CD14-positive monocyte (primary cell): ENCODE data around the gene KLK7. TPM values are rescaled to one million over a fixed set of nuclear protein-coding genes. Genes with fewer than 3 reads are reported as not detected.

Source experiments
- DNase-seq, 3 donors: peaks; one replicate each; pipeline ENCODE4 v3.0.0-alpha.2; 2011 to 2022
- H2AFZ ChIP-seq: 2 replicates; pipeline ENCODE4 v1.6.0; 2012; ENCODE audit warnings: mild to moderate bottlenecking, low read depth, low read length, inconsistent platforms; ENCODE audit not compliant: insufficient read depth, poor library complexity, severe bottlenecking
- H3K27ac ChIP-seq, 2 donors: 1 replicate in 1 of 2; 2 replicates in 1 of 2; pipeline ENCODE4 v1.5.1; 2012 to 2013; ENCODE audit warnings: low read length in 2 of 2, control low read depth in 1 of 2, inconsistent platforms in 1 of 2, low read depth in 1 of 2, mild to moderate bottlenecking in 1 of 2
- H3K27me3 ChIP-seq, 2 donors: one replicate each; pipeline versions ENCODE4 v1.6.0 to v1.6.1; 2011 to 2013; ENCODE audit warnings: low read length in 2 of 2; ENCODE audit not compliant: control insufficient read depth in 2 of 2, insufficient read depth in 2 of 2
- H3K36me3 ChIP-seq, 2 donors: replicated peaks in 1 of 2; 1 replicate in 1 of 2; 2 replicates in 1 of 2; pipeline versions ENCODE4 v1.5.1 to v1.6.1; 2012 to 2013; ENCODE audit warnings: low read length in 2 of 2, control low read depth in 1 of 2, inconsistent platforms in 1 of 2, mild to moderate bottlenecking in 1 of 2; ENCODE audit not compliant: insufficient read depth in 2 of 2, control insufficient read depth in 1 of 2
- H3K4me1 ChIP-seq, 2 donors: 1 replicate in 1 of 2; 2 replicates in 1 of 2; pipeline versions ENCODE4 v1.5.1 to v1.6.1; 2012 to 2013; ENCODE audit warnings: low read length in 2 of 2, control low read depth in 1 of 2, inconsistent platforms in 1 of 2, mild to moderate bottlenecking in 1 of 2, moderate library complexity in 1 of 2; ENCODE audit not compliant: insufficient read depth in 2 of 2, control insufficient read depth in 1 of 2
- H3K4me2 ChIP-seq: replicated peaks from 2 replicates; pipeline ENCODE3; 2012; ENCODE audit warnings: low read length, moderate library complexity, mild to moderate bottlenecking; ENCODE audit not compliant: poor library complexity, severe bottlenecking; ENCODE audit errors: extremely low read depth
- H3K4me3 ChIP-seq, 3 experiments: fragments of 200-600 bp in 1 of 3; sonication (generic) in 1 of 3; replicated peaks in 1 of 3; 1 replicate in 2 of 3; 2 replicates in 1 of 3; pipeline ENCODE4 v1.5.1; 2011 to 2013; ENCODE audit warnings: low read length in 3 of 3, mild to moderate bottlenecking in 3 of 3, control low read depth in 2 of 3, low read depth in 2 of 3, inconsistent platforms in 1 of 3, moderate library complexity in 1 of 3
- H3K79me2 ChIP-seq: 2 replicates; pipeline ENCODE4 v1.6.0; 2012; ENCODE audit warnings: mild to moderate bottlenecking, control low read depth, inconsistent platforms, low read length, moderate library complexity; ENCODE audit not compliant: insufficient read depth
- H3K9ac ChIP-seq: 2 replicates; pipeline ENCODE4 v1.6.0; 2017; ENCODE audit warnings: low read length, mild to moderate bottlenecking; ENCODE audit not compliant: insufficient read depth, poor library complexity, severe bottlenecking
- H3K9me3 ChIP-seq, 2 donors: replicated peaks in 1 of 2; 1 replicate in 1 of 2; 2 replicates in 1 of 2; pipeline versions ENCODE4 v1.5.1 to v1.6.1; 2012 to 2013; ENCODE audit warnings: low read length in 2 of 2, control low read depth in 1 of 2; ENCODE audit not compliant: control insufficient read depth in 1 of 2, insufficient read depth in 1 of 2
- H4K20me1 ChIP-seq: 2 replicates; pipeline ENCODE4 v1.6.0; 2012; ENCODE audit warnings: mild to moderate bottlenecking, low read length, control low read depth, moderate library complexity; ENCODE audit not compliant: insufficient read depth
- H3K27ac Mint-ChIP-seq, 7 donors: one replicate each; pipeline ENCODE4 v1.8.0; 2020; ENCODE audit warnings: mild to moderate bottlenecking in 7 of 7, mixed read lengths in 7 of 7, moderate library complexity in 6 of 7, inconsistent platforms in 2 of 7
- H3K27me3 Mint-ChIP-seq, 3 donors: one replicate each; pipeline ENCODE4 v1.8.0; 2021 to 2022; ENCODE audit warnings: low read depth in 3 of 3, mild to moderate bottlenecking in 3 of 3, mixed read lengths in 3 of 3, moderate library complexity in 3 of 3, inconsistent platforms in 1 of 3
- H3K36me3 Mint-ChIP-seq, 2 donors: one replicate each; pipeline ENCODE4 v1.8.0; 2020; ENCODE audit warnings: mixed read lengths in 2 of 2, inconsistent platforms in 1 of 2, mild to moderate bottlenecking in 1 of 2
- H3K4me1 Mint-ChIP-seq: one replicate; pipeline ENCODE4 v1.8.0; 2020; ENCODE audit warnings: mild to moderate bottlenecking, mixed read lengths
- H3K4me3 Mint-ChIP-seq, 2 donors: one replicate each; pipeline ENCODE4 v1.8.0; 2020; ENCODE audit warnings: mild to moderate bottlenecking in 2 of 2, mixed read lengths in 2 of 2, moderate library complexity in 1 of 2
- H3K9me3 Mint-ChIP-seq, 7 donors: one replicate each; pipeline ENCODE4 v1.8.0; 2020 to 2022; ENCODE audit warnings: mixed read lengths in 7 of 7, mild to moderate bottlenecking in 6 of 7, moderate library complexity in 6 of 7, inconsistent platforms in 2 of 7
- CTCF ChIP-seq: fragments of 200-600 bp; IDR thresholded peaks from one replicate; pipeline ENCODE4 v1.8.0; 2022; ENCODE audit warnings: antibody characterized with exemption, mild to moderate bottlenecking
- WGBS: methylation state at CpG from one replicate; pipeline ENCODE4 v1.1.5; 2013; ENCODE audit warnings: missing lambda C conversion rate; ENCODE audit not compliant: insufficient coverage; 5-methylcytosine and 5-hydroxymethylcytosine counted together
- intact Hi-C, 2 donors: fragments of 100-400 bp; cut with micrococcal nuclease; formaldehyde crosslinking; loops; one replicate each; pipeline versions ENCODE4 v1.15.0 to v1.15.1; 2023
- polyA plus RNA-seq, 3 donors: library from polyadenylated mRNA; depleted of rRNA in 1 of 3; unstranded in 2 of 3; stranded (reverse) in 1 of 3; fragments of 300-500 nt in 2 of 3; fragments of >200 nt in 1 of 3; fragmentation: Illumina TruSeq in 2 of 3; gene quantifications; 1 replicate in 2 of 3; 2 replicates in 1 of 3; pipeline ENCODE4 v1.2.3, GENCODE V29; 2012 to 2021

Gene KLK7
- polyA plus RNA-seq, 3 donors = not detected

DNA sequence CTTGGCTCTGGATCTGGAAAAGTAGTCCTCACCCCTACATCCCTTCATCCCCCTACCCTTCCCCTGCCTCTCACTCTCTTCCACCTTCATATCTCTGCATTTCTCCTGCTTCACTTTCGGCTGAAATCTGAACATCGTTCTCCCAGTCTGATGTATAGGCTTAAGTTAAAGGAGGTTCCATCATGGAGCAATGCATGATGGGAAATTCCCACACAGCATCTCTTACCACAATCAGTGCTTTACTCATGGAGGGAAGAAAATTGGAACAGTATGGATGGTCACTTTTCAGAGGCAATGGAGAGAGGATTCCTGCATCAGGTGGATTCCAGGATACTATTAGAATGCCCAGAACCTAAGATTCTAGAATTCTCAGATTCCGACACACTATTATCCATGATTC lies 23.8 kb upstream of the KLK7 start:
- Histone ChIP-seq H3K36me3 (no peaks in the 10 kb centered on the region), H3K4me1 (no peaks in the 10 kb centered on the region), H4K20me1 (no peaks in the 10 kb centered on the region), H3K4me2 (no peak overlapping the region), H3K27ac (no peak overlapping the region), H2AFZ (no peak overlapping the region), H3K79me2 (no peaks in the 10 kb centered on the region), H3K9me3 (peaks cover 3% of the 10 kb centered on the region in 2 donors), H3K9ac (no peak overlapping the region), H3K4me3 (no peak overlapping the region), H3K27me3 (no peaks in the 10 kb centered on the region)
- Mint-ChIP-seq H3K4me1 (peaks cover 3% of the 10 kb centered on the region), H3K4me3 (peak overlapping the region in 1 of 2 donors; percentile 37), H3K36me3 (no peaks in the 10 kb centered on the region), H3K27me3 (peaks cover 20 to 37% (median 21%) of the 10 kb centered on the region in 3 donors), H3K27ac (no peak overlapping the region), H3K9me3 (peaks cover 2 to 7% (median 3%) of the 10 kb centered on the region in 7 donors)
- no peak for DNase-seq
- no CpG with 5 or more reads among the region's 3 CpGs for WGBS
- TF ChIP-seq CTCF = no peak
- intact Hi-C loops = no loop called here

GRCh38 chr19:51006406-51006805 lies 22.7 kb upstream of the KLK7 start:
- Histone ChIP-seq H3K36me3 (no peaks in the 10 kb centered on the region), H4K20me1 (no peaks in the 10 kb centered on the region), H3K4me2 (no peak overlapping the region), H3K27ac (no peak overlapping the region), H3K4me1 (no peaks in the 10 kb centered on the region), H2AFZ (no peak overlapping the region), H3K9ac (no peak overlapping the region), H3K79me2 (no peaks in the 10 kb centered on the region), H3K9me3 (peaks cover 5% of the 10 kb centered on the region in 2 donors), H3K27me3 (no peaks in the 10 kb centered on the region), H3K4me3 (no peak overlapping the region)
- H3K4me1 Mint-ChIP-seq = peaks cover 4% of the 10 kb centered on the region
- peaks cover 4 to 10% (median 8%) of the 10 kb centered on the region in 7 donors for H3K9me3 Mint-ChIP-seq
- H3K36me3 Mint-ChIP-seq = no peaks in the 10 kb centered on the region
- intact Hi-C loops = no loop called here
- H3K27ac Mint-ChIP-seq = no peak overlapping the region
- no peak overlapping the region for H3K4me3 Mint-ChIP-seq
- H3K27me3 Mint-ChIP-seq = peaks cover 27 to 45% (median 31%) of the 10 kb centered on the region in 3 donors
- WGBS = 51% methylated on average over 8 of the region's 8 CpGs
- TF ChIP-seq CTCF = no peak
- no peak for DNase-seq
